Activated naive CD4-positive, alpha-beta T cell (primary cell): ENCODE measurements around the gene RETSAT.
"Not testable (repeated sequence)": the region's sequence is repeated elsewhere in the genome, so short reads cannot be mapped to it uniquely, and the experiment has no call there.

ENCODE experiments used
- DNase-seq, 4 experiments: peaks; one replicate each; lab custom pipeline; 2025; lab: John Stamatoyannopoulos, UW

RETSAT gene

GRCh38 chr2:85330839-85331636, 23.3 kb downstream of the RETSAT start:
- no peak for DNase-seq

- DNase-seq: not testable (repeated sequence)
Observed at GRCh38 chr2:85329701-85330100, 24.6 kb downstream of the RETSAT start.

GRCh38 chr2:85329181-85329651, 25.1 kb downstream of the RETSAT start:
- DNase-seq: no peak

- DNase-seq: peak; percentile 71 to 93 (median 85)
Observed at GRCh38 chr2:85327822-85328617, 26.3 kb downstream of the RETSAT start, which contains the start of gene TGOLN2. Gene TGOLN2 (minus strand): TSS chr2:85327989. CDS start chr2:85327962, 27 bp downstream.

- peak in 2 of 4 experiments; percentile 54 to 65 for DNase-seq
Observed at GRCh38 chr2:85327160-85327821, 27.0 kb downstream of the RETSAT start.

- peak in 2 of 4 experiments; percentile 27 to 28 for DNase-seq
Observed at GRCh38 chr2:85326406-85327159, 27.7 kb downstream of the RETSAT start.

GRCh38 chr2:85325466-85325811, 28.9 kb downstream of the RETSAT start:
- no peak for DNase-seq

- no peak for DNase-seq
Observed at GRCh38 chr2:85324639-85325465, 29.5 kb downstream of the RETSAT start.

- not testable (repeated sequence) for DNase-seq
Observed at GRCh38 chr2:85323988-85324367, 30.4 kb downstream of the RETSAT start.

GRCh38 chr2:85323351-85323987, 30.9 kb downstream of the RETSAT start:
- DNase-seq: no peak

GRCh38 chr2:85319796-85320195, 34.5 kb downstream of the RETSAT start:
- DNase-seq: no peak

- no peak for DNase-seq
Observed at GRCh38 chr2:85318222-85319074, 35.9 kb downstream of the RETSAT start.

- not testable (repeated sequence) for DNase-seq
Observed at GRCh38 chr2:85315921-85316320, 38.4 kb downstream of the RETSAT start.

- DNase-seq: no peak
Observed at GRCh38 chr2:85314884-85315242, 39.5 kb downstream of the RETSAT start.

GRCh38 chr2:85312404-85312803, 41.9 kb downstream of the RETSAT start:
- DNase-seq: no peak

- DNase-seq: no peak
Observed at GRCh38 chr2:85310330-85310729, 44.0 kb downstream of the RETSAT start.

GRCh38 chr2:85309699-85310321, 44.5 kb downstream of the RETSAT start:
- DNase-seq: peak in 1 of 4 experiments; percentile 30

GRCh38 chr2:85308896-85309555, 45.3 kb downstream of the RETSAT start:
- no peak for DNase-seq
